ENCODE measurements around the gene HNRNPLL.

DNA sequence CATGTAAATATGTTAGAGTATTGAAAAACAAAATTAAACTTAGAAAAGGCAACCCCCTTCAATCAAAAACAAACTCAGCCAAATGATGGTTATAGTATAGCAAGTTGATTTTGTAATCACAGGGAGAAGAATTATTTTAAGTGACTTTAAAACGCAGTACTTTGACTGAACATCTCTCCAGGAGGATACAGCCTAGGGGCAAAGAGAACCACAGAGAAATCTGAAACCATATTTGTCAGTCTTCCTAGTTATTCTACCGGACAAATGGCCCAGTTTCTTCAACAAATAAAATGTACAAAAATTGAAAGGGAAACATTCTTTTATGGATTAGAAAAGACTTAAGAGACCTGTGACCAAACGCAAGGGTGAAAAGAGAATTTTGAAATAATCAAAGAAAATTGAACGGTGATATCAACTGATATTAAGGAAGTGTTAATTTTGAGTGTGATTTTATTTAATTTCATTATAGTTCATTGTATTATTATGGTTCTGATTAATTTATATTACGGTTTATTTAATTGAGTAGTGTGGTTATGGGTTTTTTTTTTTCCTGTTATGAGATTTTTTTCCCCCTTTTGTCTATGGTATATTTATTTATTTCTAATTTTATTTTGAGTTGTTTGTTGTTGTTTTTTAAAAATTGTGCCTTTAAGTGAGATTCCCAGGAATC lies 75.3 kb downstream of the HNRNPLL start:
- no peak for TF ChIP-seq POLR2A (IDR thresholded peaks at IDR 0.05)
- TF ChIP-seq, protein P1, sequence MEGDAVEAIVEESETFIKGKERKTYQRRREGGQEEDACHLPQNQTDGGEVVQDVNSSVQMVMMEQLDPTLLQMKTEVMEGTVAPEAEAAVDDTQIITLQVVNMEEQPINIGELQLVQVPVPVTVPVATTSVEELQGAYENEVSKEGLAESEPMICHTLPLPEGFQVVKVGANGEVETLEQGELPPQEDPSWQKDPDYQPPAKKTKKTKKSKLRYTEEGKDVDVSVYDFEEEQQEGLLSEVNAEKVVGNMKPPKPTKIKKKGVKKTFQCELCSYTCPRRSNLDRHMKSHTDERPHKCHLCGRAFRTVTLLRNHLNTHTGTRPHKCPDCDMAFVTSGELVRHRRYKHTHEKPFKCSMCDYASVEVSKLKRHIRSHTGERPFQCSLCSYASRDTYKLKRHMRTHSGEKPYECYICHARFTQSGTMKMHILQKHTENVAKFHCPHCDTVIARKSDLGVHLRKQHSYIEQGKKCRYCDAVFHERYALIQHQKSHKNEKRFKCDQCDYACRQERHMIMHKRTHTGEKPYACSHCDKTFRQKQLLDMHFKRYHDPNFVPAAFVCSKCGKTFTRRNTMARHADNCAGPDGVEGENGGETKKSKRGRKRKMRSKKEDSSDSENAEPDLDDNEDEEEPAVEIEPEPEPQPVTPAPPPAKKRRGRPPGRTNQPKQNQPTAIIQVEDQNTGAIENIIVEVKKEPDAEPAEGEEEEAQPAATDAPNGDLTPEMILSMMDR (IDR thresholded peaks at IDR 0.05 in 4 of 5, conservative IDR thresholded peaks at IDR 0.05 in 1 of 5), result no peak
